B cell (primary cell): Measurements from ENCODE around the gene ZNF141.

Experiments used
- CTCF ChIP-seq: fragments of 200-600 bp; IDR thresholded peaks from one replicate; pipeline ENCODE4 v1.8.0; 2022; ENCODE audit warnings: antibody characterized with exemption, mild to moderate bottlenecking
- EZH2 ChIP-seq: IDR thresholded peaks from 2 replicates; pipeline ENCODE4 v1.6.1; 2012; ENCODE audit warnings: borderline replicate concordance, low read depth, mild to moderate bottlenecking, moderate library complexity, low read length; ENCODE audit not compliant: insufficient read depth, poor library complexity, severe bottlenecking

DNA sequence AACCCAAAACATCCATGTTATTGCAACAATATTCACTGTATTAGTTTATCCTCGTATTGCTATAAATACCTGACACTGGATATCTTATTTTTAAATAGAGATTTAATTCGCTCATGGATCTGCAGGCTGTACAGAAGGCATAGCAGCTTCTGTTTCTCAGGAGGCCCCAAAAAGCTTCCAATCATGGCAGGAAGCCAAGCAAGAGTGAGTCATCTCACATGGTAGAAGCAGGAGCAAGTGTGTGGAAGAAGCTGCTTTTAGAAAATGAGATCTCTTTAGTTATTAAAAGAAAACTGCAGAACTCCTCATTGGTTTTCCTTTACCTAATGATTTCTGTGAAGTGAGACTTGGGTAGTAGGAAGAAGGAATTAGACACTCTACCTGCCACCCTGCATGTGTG, 48.7 kb upstream of the ZNF141 start:
- no peak for TF ChIP-seq CTCF
- TF ChIP-seq EZH2, result no peak
